Transverse colon (tissue), 3 donors: Measurements from ENCODE around the gene COL6A2.

Experiments used
- CTCF ChIP-seq, 5 experiments: fragments of 200-600 bp in 3 of 5; fragments of 450-650 bp in 2 of 5; sonication (generic) in 3 of 5; IDR thresholded peaks; 1 replicate in 2 of 5; 2 replicates in 3 of 5; pipeline ENCODE4 v1.5.1; 2016 to 2017; ENCODE audit warnings: antibody characterized with exemption in 5 of 5, inconsistent platforms in 3 of 5, mild to moderate bottlenecking in 2 of 5, moderate library complexity in 1 of 5
- POLR2A ChIP-seq: fragments of 450-650 bp; IDR thresholded peaks from one replicate; pipeline ENCODE4 v1.6.1; 2016; ENCODE audit warnings: antibody characterized with exemption, mild to moderate bottlenecking, moderate library complexity

- no peak for TF ChIP-seq POLR2A
- TF ChIP-seq CTCF (IDR thresholded peaks at IDR 0.05), result no peak
Observed at GRCh38 chr21:46081862-46082712, 15.8 kb upstream of the COL6A2 start.
